ENCODE data around the gene NEURL2.

NEURL2 gene

DNA sequence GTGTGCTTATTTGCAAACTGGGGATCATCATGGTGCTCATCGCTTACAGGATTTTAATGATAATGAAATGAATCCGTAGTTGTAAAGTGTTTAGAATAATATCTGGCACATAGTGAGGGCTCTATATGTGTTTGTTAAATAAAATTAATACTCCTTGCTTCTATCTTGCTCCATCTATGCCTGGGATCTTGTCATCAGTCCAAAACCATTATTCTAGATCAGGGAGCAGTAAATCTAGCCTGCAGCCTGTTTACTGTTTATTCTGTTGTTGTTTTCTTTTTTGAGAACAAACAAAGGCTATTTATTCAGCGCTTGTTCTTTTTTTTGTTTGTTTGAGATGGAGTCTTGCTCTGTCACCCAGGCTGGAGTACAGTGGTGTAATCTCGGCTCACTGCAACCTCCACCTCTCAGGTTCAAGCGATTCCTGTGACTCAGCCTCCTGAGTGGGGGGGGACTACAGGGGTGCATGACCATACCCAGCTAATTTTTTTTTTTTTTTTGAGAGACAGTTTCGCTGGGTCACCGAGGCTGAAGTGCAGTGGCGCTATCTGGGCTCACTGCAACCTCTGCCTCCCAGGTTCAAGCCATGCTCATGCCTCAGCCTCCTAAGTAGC lies 41.9 kb downstream of the NEURL2 start:
- DNase-seq (ENCODE audit: extremely low read depth, low read depth): no peak
- H3K4me3 ChIP-seq (replicated peaks; ENCODE audit: low read depth, low read length): no peak overlapping the region
- TF ChIP-seq, protein P1, sequence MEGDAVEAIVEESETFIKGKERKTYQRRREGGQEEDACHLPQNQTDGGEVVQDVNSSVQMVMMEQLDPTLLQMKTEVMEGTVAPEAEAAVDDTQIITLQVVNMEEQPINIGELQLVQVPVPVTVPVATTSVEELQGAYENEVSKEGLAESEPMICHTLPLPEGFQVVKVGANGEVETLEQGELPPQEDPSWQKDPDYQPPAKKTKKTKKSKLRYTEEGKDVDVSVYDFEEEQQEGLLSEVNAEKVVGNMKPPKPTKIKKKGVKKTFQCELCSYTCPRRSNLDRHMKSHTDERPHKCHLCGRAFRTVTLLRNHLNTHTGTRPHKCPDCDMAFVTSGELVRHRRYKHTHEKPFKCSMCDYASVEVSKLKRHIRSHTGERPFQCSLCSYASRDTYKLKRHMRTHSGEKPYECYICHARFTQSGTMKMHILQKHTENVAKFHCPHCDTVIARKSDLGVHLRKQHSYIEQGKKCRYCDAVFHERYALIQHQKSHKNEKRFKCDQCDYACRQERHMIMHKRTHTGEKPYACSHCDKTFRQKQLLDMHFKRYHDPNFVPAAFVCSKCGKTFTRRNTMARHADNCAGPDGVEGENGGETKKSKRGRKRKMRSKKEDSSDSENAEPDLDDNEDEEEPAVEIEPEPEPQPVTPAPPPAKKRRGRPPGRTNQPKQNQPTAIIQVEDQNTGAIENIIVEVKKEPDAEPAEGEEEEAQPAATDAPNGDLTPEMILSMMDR (IDR thresholded peaks at IDR 0.05; ENCODE audit: low read depth, low read length, missing control alignments): no peak

- H3K4me3 ChIP-seq (replicated peaks; ENCODE audit: low read depth, low read length): no peak overlapping the region
- DNase-seq (ENCODE audit: extremely low read depth, low read depth): no peak
- TF ChIP-seq, protein P1 (IDR thresholded peaks at IDR 0.05; ENCODE audit: low read depth, low read length, missing control alignments): no peak
Observed at GRCh38 chr20:45848421-45848820, 42.6 kb downstream of the NEURL2 start.

- H3K4me3 ChIP-seq (replicated peaks; ENCODE audit: low read depth, low read length): no peak overlapping the region
- TF ChIP-seq, protein P1 (IDR thresholded peaks at IDR 0.05; ENCODE audit: low read depth, low read length, missing control alignments): no peak
Observed at GRCh38 chr20:45845452-45845851, 45.6 kb downstream of the NEURL2 start.

GRCh38 chr20:45843506-45843905 lies 47.5 kb downstream of the NEURL2 start:
- TF ChIP-seq, protein P1 (IDR thresholded peaks at IDR 0.05; ENCODE audit: low read depth, low read length, missing control alignments): no peak

More at GRCh38 chr20:45845452-45845851, 45.6 kb downstream of the NEURL2 start:
- DNase-seq (ENCODE audit: extremely low read depth, low read depth): no peak

DNA sequence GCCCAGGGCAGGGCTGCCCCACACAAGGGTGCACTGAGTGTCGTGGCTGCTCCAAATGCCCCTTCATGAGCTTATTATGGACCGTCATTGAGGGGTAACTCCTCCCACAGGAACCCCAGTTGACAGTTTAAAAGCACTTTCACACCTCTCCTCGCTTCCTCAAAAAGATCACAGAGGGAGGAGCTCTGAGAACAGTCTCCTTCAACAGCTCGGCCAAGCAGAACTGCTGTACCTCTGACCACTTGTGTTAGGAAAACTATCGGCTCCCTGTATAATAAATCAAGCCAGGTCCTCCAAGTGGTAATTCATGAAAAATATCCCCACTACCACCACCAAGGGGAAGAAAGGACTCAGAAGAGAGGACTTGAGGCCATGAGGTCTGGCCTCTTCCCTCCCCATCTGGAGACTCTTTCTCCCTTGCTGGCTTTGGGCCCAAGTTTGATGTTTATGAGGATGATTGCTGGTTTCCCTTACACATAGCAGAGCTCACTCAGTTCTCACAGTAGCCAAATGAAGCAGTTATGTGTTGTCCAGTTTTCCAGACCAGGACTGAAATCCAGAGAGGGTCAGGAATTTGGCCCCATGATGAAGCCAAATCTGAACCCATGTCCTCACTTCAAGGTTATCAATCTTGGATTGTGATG lies 48.7 kb downstream of the NEURL2 start:
- H3K4me3 ChIP-seq (replicated peaks; ENCODE audit: low read depth, low read length): no peak overlapping the region
- TF ChIP-seq, protein P1 (IDR thresholded peaks at IDR 0.05; ENCODE audit: low read depth, low read length, missing control alignments): no peak
- no peak for DNase-seq (ENCODE audit: extremely low read depth, low read depth)

More at GRCh38 chr20:45843506-45843905, 47.5 kb downstream of the NEURL2 start:
- H3K4me3 ChIP-seq (replicated peaks; ENCODE audit: low read depth, low read length): no peak overlapping the region
- no peak for DNase-seq (ENCODE audit: extremely low read depth, low read depth)

- TF ChIP-seq, protein P1 (IDR thresholded peaks at IDR 0.05; ENCODE audit: low read depth, low read length, missing control alignments): no peak
Observed at GRCh38 chr20:45841407-45842129, 49.4 kb downstream of the NEURL2 start.

More at GRCh38 chr20:45841407-45842129, 49.4 kb downstream of the NEURL2 start:
- no peak for DNase-seq (ENCODE audit: extremely low read depth, low read depth)
- H3K4me3 ChIP-seq (replicated peaks; ENCODE audit: low read depth, low read length): no peak overlapping the region
